ENCODE measurements around the gene VILL.

The VILL gene

GRCh38 chr3:37953226-37953625, 37.4 kb upstream of the VILL start:
- FAIRE-seq (no peak), DNase-seq (ENCODE audit: insufficient read length) (no peak)
- TF ChIP-seq TAF1 (IDR thresholded peaks at IDR 0.05; ENCODE audit: borderline replicate concordance, low read depth, low read length) (no peak), POLR2AphosphoS5 (IDR thresholded peaks at IDR 0.05; ENCODE audit: low read depth, low read length) (no peak), POLR2A (IDR thresholded peaks at IDR 0.05; ENCODE audit: low read depth, low read length) (no peak)

DNA sequence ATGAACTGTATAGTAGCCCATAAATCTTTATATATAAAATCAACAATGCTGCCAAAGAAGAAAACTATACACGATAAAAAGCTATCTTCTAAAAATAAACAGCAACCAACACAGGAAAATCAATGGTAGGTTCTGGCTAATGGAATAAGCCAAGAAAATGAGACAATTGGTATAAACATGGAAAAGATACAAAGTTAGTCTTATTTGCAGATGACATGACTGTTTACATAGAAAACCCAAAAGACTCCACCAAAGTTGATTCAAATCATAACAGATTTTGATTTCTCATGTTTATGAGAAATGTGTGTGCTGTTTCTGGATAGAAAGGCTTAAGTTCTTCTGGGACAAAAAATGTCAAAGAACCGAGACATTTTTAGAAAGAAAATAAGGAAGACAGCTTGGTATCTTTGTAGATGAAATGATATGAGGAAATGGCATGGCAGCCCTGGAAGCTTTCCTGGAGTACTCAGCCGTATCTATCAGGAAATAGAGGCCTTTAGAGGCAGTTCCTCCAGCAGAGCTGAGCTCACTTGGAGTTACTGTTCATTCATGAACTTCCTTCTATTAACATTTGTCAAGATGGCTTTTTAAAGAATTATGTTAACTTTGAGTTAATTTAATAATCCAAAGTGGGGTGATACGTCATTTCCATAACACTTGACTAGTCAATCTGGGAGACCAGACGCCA, 36.7 kb upstream of the VILL start:
- DNase-seq (ENCODE audit: insufficient read length) (no peak), FAIRE-seq (no peak)
- no peak for TF ChIP-seq TAF1 (IDR thresholded peaks at IDR 0.05; ENCODE audit: borderline replicate concordance, low read depth, low read length)
- no peak for TF ChIP-seq POLR2AphosphoS5 (IDR thresholded peaks at IDR 0.05; ENCODE audit: low read depth, low read length)
- no peak for TF ChIP-seq POLR2A (IDR thresholded peaks at IDR 0.05; ENCODE audit: low read depth, low read length)

GRCh38 chr3:37954881-37955280, 35.7 kb upstream of the VILL start:
- FAIRE-seq: no peak
- DNase-seq (ENCODE audit: insufficient read length): no peak
- no peak for TF ChIP-seq POLR2A (IDR thresholded peaks at IDR 0.05; ENCODE audit: low read depth, low read length)
- TF ChIP-seq POLR2AphosphoS5 (IDR thresholded peaks at IDR 0.05; ENCODE audit: low read depth, low read length): no peak
- no peak for TF ChIP-seq TAF1 (IDR thresholded peaks at IDR 0.05; ENCODE audit: borderline replicate concordance, low read depth, low read length)

DNA sequence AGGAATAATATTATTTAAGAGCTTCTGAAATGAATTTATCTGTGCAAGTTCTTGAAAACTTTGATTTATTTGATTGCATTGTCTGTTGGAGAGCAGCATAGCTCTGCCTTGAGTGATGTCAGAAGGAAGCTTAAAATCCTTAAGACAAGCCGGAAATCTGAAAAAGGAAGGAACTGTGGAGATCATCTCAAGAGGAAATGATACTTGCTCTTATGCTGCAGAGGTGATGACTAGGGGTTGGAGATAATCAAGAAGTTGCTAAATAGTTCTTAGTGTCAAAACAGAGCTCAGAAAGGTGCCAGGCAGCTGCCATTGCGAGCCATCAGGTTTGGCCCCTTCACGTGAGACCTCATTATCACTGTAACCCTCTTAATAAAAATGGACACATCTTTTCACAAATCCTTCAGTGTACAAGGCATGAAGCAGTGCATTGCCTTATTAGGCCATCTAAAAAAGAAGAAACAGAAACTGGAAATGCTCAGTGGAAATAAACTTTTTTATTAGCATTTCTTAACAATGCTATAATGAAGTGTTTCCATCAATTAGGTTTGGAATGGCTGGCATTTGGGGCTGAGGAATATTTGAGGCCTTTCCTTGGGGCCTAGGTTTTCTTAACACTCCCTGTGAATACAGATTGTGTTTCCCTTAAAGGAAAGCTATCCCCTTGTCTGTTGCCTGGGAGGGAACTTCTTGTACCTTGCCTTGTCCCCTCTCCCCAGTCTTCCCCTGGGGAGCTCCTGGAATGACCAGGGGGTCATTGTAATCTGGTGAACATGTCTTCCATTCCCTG, 34.5 kb upstream of the VILL start:
- TF ChIP-seq POLR2AphosphoS5 (IDR thresholded peaks at IDR 0.05; ENCODE audit: low read depth, low read length): no peak
- no peak for TF ChIP-seq TAF1 (IDR thresholded peaks at IDR 0.05; ENCODE audit: borderline replicate concordance, low read depth, low read length)
- no peak for DNase-seq (ENCODE audit: insufficient read length)
- FAIRE-seq: no peak

DNA sequence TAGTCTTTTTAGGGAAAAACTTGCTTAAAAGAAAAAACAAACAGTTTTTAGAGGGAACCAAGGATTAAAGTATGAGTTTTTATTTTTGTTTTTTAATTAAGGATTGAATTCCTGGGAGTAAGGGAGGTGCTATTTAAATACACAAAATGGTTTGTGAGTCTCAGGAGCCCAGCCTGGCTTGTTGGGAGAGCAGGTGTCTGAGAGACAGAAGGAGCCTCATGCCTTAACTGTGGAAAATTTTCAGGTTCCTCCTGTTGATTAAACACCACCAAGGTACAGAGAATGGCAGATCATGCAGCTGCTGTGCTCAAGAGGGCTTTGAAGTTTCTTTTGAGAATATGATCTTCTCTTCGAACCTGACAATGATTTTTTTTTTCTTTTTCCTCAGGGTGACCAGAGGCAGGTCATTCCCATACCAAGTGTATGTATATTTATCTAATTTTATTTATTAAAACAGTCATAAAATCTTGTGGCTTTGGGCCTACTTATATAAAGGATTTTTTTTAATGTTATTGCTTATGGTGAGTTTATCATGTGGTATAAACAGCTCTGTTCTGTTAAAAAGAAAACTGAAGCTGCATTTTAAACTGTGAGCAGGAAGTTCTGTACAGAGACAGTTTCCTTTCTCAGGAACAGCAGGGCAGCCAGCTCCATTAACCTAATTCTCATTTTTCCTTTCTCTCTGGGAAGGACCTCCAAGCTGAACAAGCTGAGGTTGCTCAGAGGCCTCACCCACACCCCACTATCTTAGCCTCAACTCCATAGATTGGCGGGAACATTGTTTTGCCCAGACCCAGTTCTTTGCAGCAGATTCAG, 33.7 kb upstream of the VILL start:
- no peak for DNase-seq (ENCODE audit: insufficient read length)
- FAIRE-seq: no peak
- no peak for TF ChIP-seq POLR2A (IDR thresholded peaks at IDR 0.05; ENCODE audit: low read depth, low read length)
- no peak for TF ChIP-seq POLR2AphosphoS5 (IDR thresholded peaks at IDR 0.05; ENCODE audit: low read depth, low read length)
- TF ChIP-seq TAF1 (IDR thresholded peaks at IDR 0.05; ENCODE audit: borderline replicate concordance, low read depth, low read length): no peak

DNA sequence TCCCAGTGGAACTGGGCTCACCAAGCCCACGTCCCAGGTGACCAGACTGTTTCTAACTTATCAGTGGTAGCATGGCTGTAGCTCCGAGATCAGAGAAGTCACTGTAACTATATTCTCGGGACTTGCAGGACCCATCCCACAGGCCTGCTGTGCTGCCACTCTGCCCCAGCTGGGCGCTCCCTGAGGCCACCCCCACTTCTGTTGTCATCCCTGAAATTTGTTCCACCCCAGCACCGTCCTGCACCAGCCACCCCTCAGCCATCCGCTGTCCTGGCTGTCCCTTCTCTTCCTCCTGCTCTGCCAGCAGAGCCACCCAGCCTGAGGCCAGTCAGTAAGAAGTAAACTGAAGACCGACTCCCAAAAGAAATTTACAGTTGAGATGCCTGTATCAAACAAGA, 33.0 kb upstream of the VILL start:
- DNase-seq (ENCODE audit: insufficient read length) (no peak), FAIRE-seq (no peak)
- TF ChIP-seq POLR2AphosphoS5 (IDR thresholded peaks at IDR 0.05; ENCODE audit: low read depth, low read length): no peak
- no peak for TF ChIP-seq TAF1 (IDR thresholded peaks at IDR 0.05; ENCODE audit: borderline replicate concordance, low read depth, low read length)
- no peak for TF ChIP-seq POLR2A (IDR thresholded peaks at IDR 0.05; ENCODE audit: low read depth, low read length)

DNA sequence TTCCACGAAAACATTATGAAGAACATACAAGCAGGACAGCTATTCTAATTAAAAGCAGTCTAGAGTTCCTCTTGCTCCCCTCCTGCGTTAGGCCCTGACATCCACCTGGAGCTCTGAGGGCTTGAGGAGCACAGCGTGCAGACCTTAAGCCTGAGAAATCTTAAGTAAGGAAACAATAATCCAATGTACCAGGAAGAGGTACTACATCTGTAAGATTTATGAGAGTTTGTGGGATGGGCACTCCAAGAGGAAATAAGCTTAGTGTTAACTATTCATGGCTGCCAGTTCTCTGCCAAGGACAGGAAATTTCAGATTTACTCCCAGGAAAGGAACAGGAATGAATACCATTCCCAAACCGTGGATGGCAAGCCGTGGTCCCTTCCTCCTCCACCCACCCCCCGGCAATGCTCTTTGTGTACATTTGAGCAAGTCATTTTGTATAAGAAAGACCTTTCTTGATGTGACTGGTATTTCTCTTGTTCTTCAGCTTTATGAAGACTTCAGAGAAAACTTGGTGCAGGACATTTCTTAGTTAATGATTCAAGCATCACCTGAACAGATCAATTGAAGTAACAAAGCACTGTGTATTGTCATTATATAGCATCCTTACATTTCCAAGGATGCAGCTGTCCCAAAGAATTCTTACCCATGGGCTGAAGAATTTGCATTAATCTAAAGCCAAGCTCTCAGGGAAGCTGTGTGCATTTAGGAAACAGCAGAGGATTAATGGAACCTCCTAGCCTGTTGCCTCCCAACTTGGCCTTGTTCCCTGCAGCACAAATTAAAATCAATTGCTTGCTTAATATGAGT, 28.8 kb upstream of the VILL start:
- no peak for TF ChIP-seq TAF1 (IDR thresholded peaks at IDR 0.05; ENCODE audit: borderline replicate concordance, low read depth, low read length)
- no peak for TF ChIP-seq POLR2AphosphoS5 (IDR thresholded peaks at IDR 0.05; ENCODE audit: low read depth, low read length)
- TF ChIP-seq POLR2A (IDR thresholded peaks at IDR 0.05; ENCODE audit: low read depth, low read length): no peak
- DNase-seq (ENCODE audit: insufficient read length) (no peak), FAIRE-seq (no peak)

DNA sequence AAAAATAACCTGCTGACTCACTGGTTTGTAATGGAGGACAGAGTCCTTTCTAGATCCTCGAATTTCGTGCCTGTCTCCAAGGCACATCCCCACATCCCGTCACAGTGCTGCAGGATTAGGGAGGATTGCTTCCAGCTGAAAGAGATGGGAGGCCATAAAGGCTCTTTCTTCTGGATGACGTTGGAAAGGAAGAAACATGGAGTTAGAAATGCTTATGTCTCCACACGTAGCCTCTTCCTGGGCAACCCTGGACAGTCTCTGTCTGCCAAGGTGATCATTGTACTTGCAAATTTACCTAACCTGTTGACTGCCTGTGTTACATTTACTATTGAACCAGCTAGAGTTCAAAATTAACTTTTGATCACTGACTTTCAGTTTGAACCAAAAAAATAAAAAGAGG, 27.6 kb upstream of the VILL start:
- no peak for FAIRE-seq
- DNase-seq (ENCODE audit: insufficient read length): no peak
- no peak for TF ChIP-seq POLR2A (IDR thresholded peaks at IDR 0.05; ENCODE audit: low read depth, low read length)
- TF ChIP-seq POLR2AphosphoS5 (IDR thresholded peaks at IDR 0.05; ENCODE audit: low read depth, low read length): no peak
- no peak for TF ChIP-seq TAF1 (IDR thresholded peaks at IDR 0.05; ENCODE audit: borderline replicate concordance, low read depth, low read length)

GRCh38 chr3:37963635-37964034, 27.0 kb upstream of the VILL start:
- DNase-seq (ENCODE audit: insufficient read length) (no peak), FAIRE-seq (no peak)

GRCh38 chr3:37964146-37964545, 26.4 kb upstream of the VILL start:
- DNase-seq (ENCODE audit: insufficient read length) (no peak), FAIRE-seq (no peak)
- TF ChIP-seq POLR2AphosphoS5 (IDR thresholded peaks at IDR 0.05; ENCODE audit: low read depth, low read length): no peak
- TF ChIP-seq POLR2A (IDR thresholded peaks at IDR 0.05; ENCODE audit: low read depth, low read length): no peak
- TF ChIP-seq TAF1 (IDR thresholded peaks at IDR 0.05; ENCODE audit: borderline replicate concordance, low read depth, low read length): no peak

More at GRCh38 chr3:37963635-37964034, 27.0 kb upstream of the VILL start:
- TF ChIP-seq POLR2AphosphoS5 (IDR thresholded peaks at IDR 0.05; ENCODE audit: low read depth, low read length) (no peak), POLR2A (IDR thresholded peaks at IDR 0.05; ENCODE audit: low read depth, low read length) (no peak), TAF1 (IDR thresholded peaks at IDR 0.05; ENCODE audit: borderline replicate concordance, low read depth, low read length) (no peak)

DNA sequence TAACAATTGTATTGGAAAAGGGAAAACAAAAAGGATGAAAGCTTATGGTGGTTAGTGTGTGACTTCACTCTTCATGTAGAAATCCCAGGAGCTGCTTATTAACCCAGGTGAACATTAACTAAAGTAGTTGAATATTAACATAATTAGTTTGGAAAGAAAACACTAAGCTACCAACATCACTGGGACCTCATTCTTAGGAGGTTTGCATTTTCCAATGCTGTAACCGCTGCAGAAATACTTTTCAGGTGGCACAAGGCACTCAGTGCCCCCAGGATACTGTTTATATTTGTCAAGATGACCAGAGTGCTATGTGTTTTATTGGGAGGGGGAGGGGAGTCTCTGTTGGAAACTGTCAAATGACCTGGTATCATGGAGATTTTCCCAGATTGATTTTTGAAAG, 25.9 kb upstream of the VILL start:
- DNase-seq (ENCODE audit: insufficient read length): no peak
- TF ChIP-seq POLR2A (IDR thresholded peaks at IDR 0.05; ENCODE audit: low read depth, low read length) (no peak), POLR2AphosphoS5 (IDR thresholded peaks at IDR 0.05; ENCODE audit: low read depth, low read length) (no peak), TAF1 (IDR thresholded peaks at IDR 0.05; ENCODE audit: borderline replicate concordance, low read depth, low read length) (no peak)
- no peak for FAIRE-seq

All from GM12892 (cell line).